ENCODE results near the gene NEURL1B.

Gene NEURL1B

GRCh38 chr5:172620506-172620905 is 20.6 kb upstream of the NEURL1B start:
- H3K9me3 Mint-ChIP-seq, result no peaks in the 10 kb centered on the region
- no peak overlapping the region for H3K4me3 Mint-ChIP-seq
- no peak overlapping the region for H3K27ac Mint-ChIP-seq
- peaks cover 11% of the 10 kb centered on the region for H3K27me3 Mint-ChIP-seq
- H3K36me3 Mint-ChIP-seq, result no peaks in the 10 kb centered on the region
- CTCF ChIA-PET, result no interaction called here
- no peak for DNase-seq
- H3K4me1 Mint-ChIP-seq, result no peaks in the 10 kb centered on the region

- Mint-ChIP-seq H3K4me1 (no peaks in the 10 kb centered on the region), H3K9me3 (no peaks in the 10 kb centered on the region), H3K36me3 (no peaks in the 10 kb centered on the region), H3K27ac (no peak overlapping the region), H3K4me3 (no peak overlapping the region), H3K27me3 (peaks cover 23% of the 10 kb centered on the region)
- CTCF ChIA-PET, result no interaction called here
- no peak for DNase-seq
Measured at GRCh38 chr5:172622091-172623046, 18.7 kb upstream of the NEURL1B start.

GRCh38 chr5:172623313-172623980 is 17.6 kb upstream of the NEURL1B start:
- Mint-ChIP-seq H3K4me1 (no peaks in the 10 kb centered on the region), H3K36me3 (no peaks in the 10 kb centered on the region), H3K9me3 (no peaks in the 10 kb centered on the region), H3K4me3 (no peak overlapping the region), H3K27ac (no peak overlapping the region), H3K27me3 (peaks cover 23% of the 10 kb centered on the region)
- CTCF ChIA-PET, result no interaction called here
- no peak for DNase-seq

- Mint-ChIP-seq H3K4me1 (no peaks in the 10 kb centered on the region), H3K4me3 (no peak overlapping the region), H3K27ac (no peak overlapping the region), H3K9me3 (no peaks in the 10 kb centered on the region), H3K36me3 (no peaks in the 10 kb centered on the region), H3K27me3 (peaks cover 25% of the 10 kb centered on the region)
- no peak for DNase-seq
- CTCF ChIA-PET, result no interaction called here
Measured at GRCh38 chr5:172624083-172624995, 16.7 kb upstream of the NEURL1B start.

GRCh38 chr5:172624996-172625964 is 15.8 kb upstream of the NEURL1B start:
- no peak for DNase-seq
- Mint-ChIP-seq H3K36me3 (no peaks in the 10 kb centered on the region), H3K27ac (no peak overlapping the region), H3K4me3 (no peak overlapping the region), H3K4me1 (no peaks in the 10 kb centered on the region), H3K27me3 (peaks cover 29% of the 10 kb centered on the region), H3K9me3 (no peaks in the 10 kb centered on the region)
- CTCF ChIA-PET, result no interaction called here

GRCh38 chr5:172626031-172626581 is 15.0 kb upstream of the NEURL1B start:
- no peaks in the 10 kb centered on the region for H3K4me1 Mint-ChIP-seq
- H3K27me3 Mint-ChIP-seq, result peaks cover 36% of the 10 kb centered on the region
- no peaks in the 10 kb centered on the region for H3K9me3 Mint-ChIP-seq
- no peak for DNase-seq
- H3K27ac Mint-ChIP-seq, result no peak overlapping the region
- no peaks in the 10 kb centered on the region for H3K36me3 Mint-ChIP-seq
- H3K4me3 Mint-ChIP-seq, result no peak overlapping the region
- CTCF ChIA-PET, result no interaction called here

GRCh38 chr5:172630082-172630481 is 11.0 kb upstream of the NEURL1B start:
- H3K4me1 Mint-ChIP-seq, result no peaks in the 10 kb centered on the region
- H3K4me3 Mint-ChIP-seq, result no peak overlapping the region
- CTCF ChIA-PET, result interaction anchor here (0.9 kb wide), 1 partner anchor 139 kb away, joined by 3 read pairs; no protein-coding TSS in a partner anchor
- peaks cover 42% of the 10 kb centered on the region for H3K27me3 Mint-ChIP-seq
- no peaks in the 10 kb centered on the region for H3K36me3 Mint-ChIP-seq
- H3K27ac Mint-ChIP-seq, result no peak overlapping the region
- H3K9me3 Mint-ChIP-seq, result no peaks in the 10 kb centered on the region
- no peak for DNase-seq

GRCh38 chr5:172630482-172630881 is 10.6 kb upstream of the NEURL1B start:
- CTCF ChIA-PET, result no interaction called here
- H3K4me1 Mint-ChIP-seq, result no peaks in the 10 kb centered on the region
- H3K27ac Mint-ChIP-seq, result no peak overlapping the region
- no peak for DNase-seq
- peaks cover 40% of the 10 kb centered on the region for H3K27me3 Mint-ChIP-seq
- H3K4me3 Mint-ChIP-seq, result no peak overlapping the region
- no peaks in the 10 kb centered on the region for H3K9me3 Mint-ChIP-seq
- no peaks in the 10 kb centered on the region for H3K36me3 Mint-ChIP-seq

GRCh38 chr5:172630986-172631385 is 10.1 kb upstream of the NEURL1B start:
- CTCF ChIA-PET, result no interaction called here
- H3K4me1 Mint-ChIP-seq, result no peaks in the 10 kb centered on the region
- H3K9me3 Mint-ChIP-seq, result no peaks in the 10 kb centered on the region

GRCh38 chr5:172632346-172633092 is 8.5 kb upstream of the NEURL1B start:
- peaks cover 38% of the 10 kb centered on the region for H3K27me3 Mint-ChIP-seq
- no peak for DNase-seq
- no peak overlapping the region for H3K4me3 Mint-ChIP-seq
- CTCF ChIA-PET, result no interaction called here
- H3K36me3 Mint-ChIP-seq, result no peaks in the 10 kb centered on the region
- no peaks in the 10 kb centered on the region for H3K9me3 Mint-ChIP-seq
- H3K27ac Mint-ChIP-seq, result no peak overlapping the region
- H3K4me1 Mint-ChIP-seq, result peaks cover 5% of the 10 kb centered on the region

More at GRCh38 chr5:172630986-172631385, 10.1 kb upstream of the NEURL1B start:
- no peak overlapping the region for H3K27ac Mint-ChIP-seq
- no peak for DNase-seq
- H3K36me3 Mint-ChIP-seq, result no peaks in the 10 kb centered on the region
- H3K4me3 Mint-ChIP-seq, result no peak overlapping the region
- H3K27me3 Mint-ChIP-seq, result peaks cover 35% of the 10 kb centered on the region

- Mint-ChIP-seq H3K4me1 (peaks cover 13% of the 10 kb centered on the region), H3K27me3 (peaks cover 48% of the 10 kb centered on the region), H3K27ac (no peak overlapping the region), H3K4me3 (no peak overlapping the region), H3K9me3 (no peaks in the 10 kb centered on the region), H3K36me3 (no peaks in the 10 kb centered on the region)
- CTCF ChIA-PET, result no interaction called here
- DNase-seq, result no peak
Measured at GRCh38 chr5:172633403-172633970, 7.6 kb upstream of the NEURL1B start.

- peaks cover 14% of the 10 kb centered on the region for H3K4me1 Mint-ChIP-seq
- no peaks in the 10 kb centered on the region for H3K36me3 Mint-ChIP-seq
- CTCF ChIA-PET, result no interaction called here
- DNase-seq, result no peak
- H3K4me3 Mint-ChIP-seq, result no peak overlapping the region
- H3K27me3 Mint-ChIP-seq, result peaks cover 53% of the 10 kb centered on the region
- no peak overlapping the region for H3K27ac Mint-ChIP-seq
- no peaks in the 10 kb centered on the region for H3K9me3 Mint-ChIP-seq
Measured at GRCh38 chr5:172634106-172634899, 6.8 kb upstream of the NEURL1B start.
